Right renal cortex interstitium (tissue), 3 donors: ENCODE data around the gene TMPRSS2. TPM values are rescaled to one million over a fixed set of nuclear protein-coding genes. Genes with fewer than 3 reads are reported as not detected.

Experiments used
- DNase-seq, 3 donors: peaks; one replicate each; pipeline ENCODE4 v3.0.0-alpha.2; 2013; ENCODE audit warnings: low read depth in 3 of 3, low spot score in 2 of 3
- polyA plus RNA-seq, 3 donors: library from polyadenylated mRNA; unstranded; fragments of 120-200 nt; gene quantifications; one replicate each; pipeline ENCODE4 v1.2.1, GENCODE V29; 2013; ENCODE audit not compliant: insufficient read length in 3 of 3

TMPRSS2 gene
- 10 to 100 TPM; 35.3 to 43.6 (median 36.1) TPM for polyA plus RNA-seq

DNA sequence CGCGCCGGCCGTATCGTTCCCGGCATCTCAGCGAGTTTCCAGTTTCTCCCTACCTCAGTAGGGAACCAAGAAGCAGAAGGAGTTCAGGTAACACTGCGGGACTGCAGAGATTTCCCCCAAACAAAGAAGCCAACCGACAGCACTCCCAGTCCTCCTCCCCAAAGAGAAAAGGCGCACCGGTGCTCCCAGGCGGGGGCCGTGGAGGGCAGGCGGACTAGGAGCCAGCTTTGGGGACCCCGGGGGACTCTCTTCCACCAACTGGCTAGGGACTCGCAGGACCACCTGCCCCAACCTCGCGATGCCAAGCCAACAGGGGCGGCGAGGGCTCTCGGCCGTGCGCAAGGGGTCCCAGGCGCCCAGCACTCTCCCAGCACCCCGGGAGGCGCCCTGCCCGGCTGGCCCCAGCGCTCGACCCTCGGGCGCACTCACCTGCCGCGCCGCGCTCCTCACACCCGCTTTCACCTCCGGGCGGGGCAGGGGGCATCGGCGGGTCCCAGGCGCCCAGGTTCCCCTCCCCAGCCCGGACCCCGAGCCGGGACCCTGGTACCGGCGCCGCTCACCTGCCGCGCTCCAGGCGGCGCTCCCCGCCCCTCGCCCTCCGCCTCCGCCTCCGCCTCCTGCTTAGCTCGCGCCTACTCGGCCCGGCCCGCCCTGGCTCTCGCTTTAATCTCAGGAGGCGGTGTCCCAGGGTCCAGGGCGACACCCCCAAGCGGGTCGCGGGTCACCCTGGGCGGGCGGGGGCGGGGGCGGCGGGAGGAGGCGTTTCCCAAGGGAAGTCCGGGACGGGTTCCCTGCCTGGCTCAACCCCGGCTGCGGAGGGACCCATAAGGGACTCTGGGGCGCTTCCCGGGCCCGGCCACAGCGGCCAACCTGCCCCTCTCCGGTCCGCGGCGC, at the start of gene TMPRSS2:
TSS of gene TMPRSS2 (minus strand) at position 638 of the 894 bp plus-strand sequence. CDS start 10,025 bp downstream, outside the sequence.
- no peak for DNase-seq

DNA sequence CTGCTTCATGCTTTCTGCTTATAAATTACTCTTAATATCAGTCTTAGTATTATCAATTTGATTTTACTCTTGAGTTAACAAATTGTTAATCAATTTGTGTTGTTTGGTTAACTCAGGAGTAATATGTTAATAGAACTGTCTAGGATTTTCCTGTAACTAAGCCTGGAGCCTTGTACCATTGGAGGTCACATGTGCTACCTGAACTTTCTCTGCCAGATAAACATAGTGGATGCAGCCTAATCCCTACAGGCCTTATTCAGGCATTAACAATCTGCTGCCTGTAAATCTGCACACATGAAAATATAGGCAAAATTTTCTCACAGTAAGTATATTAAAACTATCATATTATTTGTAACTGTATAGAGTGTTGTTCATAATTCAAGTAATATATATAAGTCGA, 47.1 kb upstream of the TMPRSS2 start:
- DNase-seq, result no peak

DNA sequence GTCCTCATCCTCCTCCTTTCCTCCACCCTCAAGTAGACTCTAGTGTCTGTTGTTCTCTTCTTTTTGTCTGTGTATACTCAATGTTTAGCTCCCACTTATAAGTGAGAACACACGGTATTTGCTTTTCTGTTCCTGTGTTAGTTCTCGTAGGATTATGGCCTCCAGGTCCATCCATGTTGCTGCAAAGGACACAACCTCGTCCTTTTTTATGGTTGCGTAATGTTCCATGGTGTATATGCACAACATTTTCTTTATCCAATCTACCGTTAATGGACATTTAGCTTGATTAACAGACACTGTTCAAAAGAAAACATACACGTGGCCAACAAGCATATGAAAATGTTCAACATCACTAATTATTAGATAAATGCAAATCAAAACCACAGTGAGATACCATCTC, 44.3 kb upstream of the TMPRSS2 start:
- DNase-seq, result no peak

DNA sequence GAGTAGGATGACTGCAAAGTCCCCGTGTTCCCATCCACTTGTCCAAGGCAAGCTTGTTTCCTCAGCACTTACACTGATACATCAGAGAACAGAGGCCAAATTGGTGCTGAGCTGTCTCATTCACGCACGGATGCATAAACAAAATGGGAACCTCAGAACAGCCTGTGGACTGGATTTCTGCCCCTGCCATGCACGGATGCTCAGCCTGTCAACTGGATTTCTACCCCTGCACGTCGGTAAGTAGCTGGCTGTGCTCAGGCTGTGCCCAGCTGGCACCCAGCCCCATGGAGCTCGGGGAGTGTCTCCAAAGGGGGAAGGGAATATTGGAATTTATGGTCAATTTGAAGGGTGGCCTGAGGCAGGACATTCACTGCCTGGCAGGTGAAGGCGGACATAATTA, 40.8 kb upstream of the TMPRSS2 start:
- DNase-seq, result no peak

DNA sequence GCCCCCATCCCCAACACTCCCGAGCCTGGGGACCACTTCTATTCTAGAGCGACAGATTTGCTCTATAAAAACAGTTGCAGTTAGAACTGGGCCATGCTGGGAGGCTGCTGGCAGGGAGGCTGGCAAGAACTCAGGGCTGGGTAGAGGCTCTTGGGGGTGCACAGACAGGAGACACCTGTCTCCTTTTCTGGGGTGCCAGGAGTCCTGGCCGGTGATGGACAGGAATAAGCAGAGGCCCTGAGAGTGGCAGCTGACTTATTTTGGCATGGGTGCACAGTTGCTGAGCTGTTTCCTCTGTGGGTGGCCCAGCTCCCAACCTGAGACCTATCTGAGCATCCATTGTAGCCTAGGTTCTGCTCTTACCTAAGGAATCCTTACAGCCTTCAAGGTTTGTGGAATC, 39.2 kb upstream of the TMPRSS2 start:
- DNase-seq, result no peak

DNA sequence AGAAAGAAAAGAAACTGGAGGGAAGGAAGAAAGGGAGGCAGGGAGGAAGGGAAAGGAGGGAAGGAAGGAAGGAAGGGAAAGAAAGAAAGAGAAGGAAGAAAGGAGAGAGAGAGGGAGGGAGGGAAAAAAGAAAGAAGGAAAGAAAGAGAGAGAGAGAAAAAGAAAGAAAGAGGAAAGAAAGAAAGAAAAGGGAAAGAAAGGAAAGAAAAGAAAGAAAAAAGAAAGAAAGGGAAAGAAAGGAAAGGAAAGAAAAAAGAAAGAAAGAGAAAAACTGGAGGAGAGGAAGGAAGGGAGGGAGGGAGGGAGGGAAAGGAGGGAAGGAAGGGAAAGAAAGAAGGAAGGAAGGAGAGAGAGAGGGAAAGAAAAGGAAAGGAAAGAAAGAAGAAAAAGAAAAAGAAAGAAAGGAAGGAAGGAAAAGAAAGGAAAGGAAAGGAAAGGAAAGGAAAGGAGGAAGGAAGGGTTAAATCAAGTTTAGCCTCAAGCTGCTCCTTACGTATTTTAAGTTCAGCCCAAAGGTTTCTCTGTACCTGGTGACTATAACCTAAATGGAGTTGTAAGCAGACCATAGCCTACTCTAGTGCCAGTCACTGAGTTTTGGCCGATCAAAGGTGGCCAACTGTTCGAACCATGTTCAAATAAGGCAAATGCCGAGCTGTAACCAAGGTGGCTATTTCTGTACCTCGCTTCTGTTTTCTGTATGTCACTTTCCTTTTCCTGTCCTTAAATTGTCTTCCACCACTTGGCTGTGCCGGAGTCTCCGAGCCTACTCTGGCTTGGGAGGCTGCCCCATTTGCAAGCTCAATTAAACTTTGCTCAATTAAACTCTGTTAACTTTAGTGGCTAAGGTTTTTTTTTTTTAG, 37.8 kb upstream of the TMPRSS2 start:
- DNase-seq, result no peak

DNA sequence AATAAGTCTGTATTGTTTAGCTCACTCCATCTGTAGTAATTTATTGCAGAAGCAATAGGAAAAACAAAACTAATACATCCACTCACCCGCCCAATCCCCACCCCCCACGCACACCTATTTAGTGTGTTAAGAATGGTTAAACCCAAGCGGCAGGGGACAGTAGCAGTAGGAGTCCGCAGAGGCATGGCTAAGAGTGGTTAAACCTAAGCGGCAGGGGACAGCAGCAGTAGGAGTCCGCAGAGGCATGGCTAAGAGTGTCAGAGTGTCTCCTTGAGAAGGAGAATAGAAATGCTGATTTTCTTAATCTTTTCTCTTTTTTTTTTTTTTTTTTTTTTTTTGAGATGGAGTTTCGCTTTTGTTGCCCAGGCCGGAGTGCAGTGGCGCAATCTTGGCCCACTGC, 34.8 kb upstream of the TMPRSS2 start:
- no peak for DNase-seq

DNA sequence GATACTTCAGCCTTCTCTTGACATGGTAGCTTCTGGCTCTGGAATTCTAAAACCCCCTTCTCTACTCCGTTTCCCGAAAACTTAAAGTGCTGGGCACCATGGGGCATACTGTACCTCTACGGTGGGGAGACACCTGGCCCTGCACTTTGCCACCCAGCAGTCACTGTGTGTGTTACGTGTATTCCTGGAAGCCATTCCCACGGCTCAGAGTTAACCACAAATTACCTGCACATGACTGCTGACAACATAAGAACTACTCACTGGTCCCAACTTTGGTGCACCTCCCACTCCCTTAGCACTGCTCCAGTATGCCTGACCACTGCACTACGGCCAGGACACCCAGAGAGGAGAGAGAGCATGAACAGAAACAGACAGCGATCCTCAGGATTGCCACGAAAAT, 29.4 kb upstream of the TMPRSS2 start:
- no peak for DNase-seq

DNA sequence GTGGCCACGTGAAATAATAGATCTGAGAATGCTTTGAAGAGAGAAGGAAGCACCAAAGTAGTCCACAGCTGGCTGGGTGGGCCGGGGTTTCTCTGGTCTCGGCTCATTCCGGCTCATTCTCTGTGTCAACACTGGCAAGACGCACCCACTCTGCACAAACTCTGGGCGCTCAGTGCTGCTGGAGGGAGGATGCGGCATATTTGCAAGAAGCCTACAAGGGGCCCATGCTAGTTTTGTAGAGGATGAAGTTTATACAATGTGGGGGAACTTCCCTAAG, 28.8 kb upstream of the TMPRSS2 start:
- DNase-seq, result no peak

DNA sequence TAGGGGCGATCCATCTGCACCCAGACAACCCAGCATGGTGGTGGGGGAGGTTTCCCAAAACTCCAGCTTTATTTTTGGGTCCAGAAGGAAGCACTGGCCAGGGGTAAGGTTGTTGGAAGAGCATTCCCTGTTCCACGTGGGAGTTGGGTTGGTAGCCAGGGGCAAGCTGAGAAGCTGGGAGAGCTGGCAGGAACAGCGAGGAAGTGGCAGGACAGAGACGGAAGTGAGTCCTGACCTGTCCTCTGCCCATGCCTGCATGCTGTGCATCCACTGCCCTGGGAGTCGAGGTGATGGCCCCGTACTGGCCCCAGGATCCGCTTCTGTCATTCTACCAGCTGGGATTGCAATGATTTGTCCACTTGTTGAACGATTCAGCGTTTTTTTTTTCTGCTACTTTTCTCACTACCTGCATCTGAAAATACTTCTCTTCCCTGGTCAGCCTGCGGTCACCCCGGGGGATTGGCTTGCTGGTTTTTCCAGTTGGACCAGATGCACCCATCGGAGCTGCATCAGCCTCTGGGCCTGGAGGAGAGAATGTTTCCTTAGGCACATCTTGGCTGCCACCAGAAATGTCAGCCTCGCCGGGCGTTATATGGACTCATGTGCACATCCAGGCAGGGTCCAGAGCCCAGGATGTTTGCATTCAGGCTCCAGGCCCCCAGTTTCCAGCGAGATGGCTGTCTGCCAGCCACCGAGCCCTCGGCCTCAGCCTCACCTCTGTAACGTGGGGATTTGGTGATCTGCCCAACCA, 28.3 kb upstream of the TMPRSS2 start:
- no peak for DNase-seq

DNA sequence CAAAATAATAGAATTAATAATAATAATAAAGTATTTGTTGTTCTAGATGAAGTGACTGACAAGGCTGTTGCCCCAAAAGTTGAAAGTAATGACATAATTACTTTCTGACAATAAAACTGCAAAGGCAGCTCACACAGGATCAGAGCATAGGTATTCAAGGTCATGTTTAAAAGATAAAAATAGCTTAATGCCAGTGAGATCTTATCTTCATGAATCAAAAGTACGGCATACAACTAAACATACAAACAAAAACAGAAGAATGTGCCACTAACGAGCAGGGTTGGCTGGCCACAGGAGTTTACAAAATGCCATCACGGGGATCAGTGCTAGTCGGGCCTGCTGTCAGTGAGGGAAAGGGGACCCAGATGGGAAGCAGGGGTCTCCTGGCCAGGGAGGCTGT, 22.4 kb upstream of the TMPRSS2 start:
- DNase-seq, result no peak

DNA sequence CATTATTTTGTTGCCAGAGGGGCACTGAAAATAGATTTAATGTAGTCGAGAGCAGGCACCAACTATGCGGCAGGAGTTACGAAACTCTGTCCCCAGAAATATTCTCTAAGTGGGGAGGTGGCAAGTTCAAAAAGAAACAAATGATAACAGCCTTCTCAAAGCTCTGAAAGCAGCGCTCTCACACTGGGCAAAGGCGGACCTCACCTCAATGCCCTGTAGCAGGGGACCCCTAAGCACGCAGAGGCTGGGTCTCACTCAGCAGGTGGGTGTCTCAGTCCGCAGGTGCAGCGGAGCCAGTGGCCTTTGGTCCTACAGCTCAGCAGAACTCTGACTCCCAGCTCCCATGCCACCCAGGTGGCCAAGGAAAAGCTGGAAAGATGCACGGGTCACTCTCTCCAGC, 21.8 kb upstream of the TMPRSS2 start:
- no peak for DNase-seq

DNA sequence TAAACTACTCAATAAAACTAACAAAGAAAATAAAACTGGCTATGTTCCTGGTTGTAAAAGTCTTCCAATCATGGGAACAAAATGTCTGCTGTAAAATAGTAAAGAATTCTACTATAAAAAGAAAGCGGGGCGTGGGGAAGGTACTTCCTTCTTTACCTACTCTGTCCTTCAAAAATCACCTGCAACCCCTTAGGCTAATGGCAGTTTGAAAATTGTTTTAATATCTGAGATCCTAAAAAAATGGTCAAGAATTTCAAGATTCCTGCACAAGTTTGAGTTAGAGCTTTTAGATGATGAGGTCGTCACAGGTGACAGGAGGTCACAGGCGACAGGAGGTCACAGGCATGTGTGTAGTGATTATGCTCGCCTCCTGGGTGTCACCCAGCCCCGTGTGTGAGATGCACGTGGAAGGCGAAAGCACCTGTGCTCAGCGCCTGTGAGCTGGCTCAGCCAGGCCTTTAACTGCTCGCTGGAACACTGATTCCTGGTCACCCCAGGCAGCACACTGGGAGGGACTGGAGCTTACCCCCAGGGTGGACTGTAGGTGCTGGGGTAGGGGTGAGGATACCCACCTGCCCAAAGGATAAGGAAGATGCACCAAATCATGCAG, 18.6 kb upstream of the TMPRSS2 start:
- no peak for DNase-seq

DNA sequence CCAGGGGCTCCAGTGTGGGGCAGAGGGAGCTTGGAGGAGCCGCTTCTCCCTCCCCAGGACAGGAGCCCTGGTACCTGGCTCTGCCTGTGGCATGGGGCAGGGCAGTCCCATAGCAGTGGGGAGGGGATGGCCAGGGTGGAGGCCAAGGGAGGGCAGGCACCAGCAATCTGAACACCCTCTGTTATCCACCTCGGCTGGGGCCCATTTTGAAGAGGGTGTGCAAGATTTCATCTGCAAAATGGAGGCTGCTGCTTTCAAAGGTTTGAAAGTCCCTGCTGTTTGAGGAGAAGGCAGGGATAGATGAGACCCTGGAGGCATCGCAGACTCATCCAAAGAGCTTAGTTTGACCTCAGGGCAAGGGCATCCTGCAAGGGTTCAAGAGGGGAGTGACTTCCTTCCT, 15.2 kb upstream of the TMPRSS2 start:
- no peak for DNase-seq

DNA sequence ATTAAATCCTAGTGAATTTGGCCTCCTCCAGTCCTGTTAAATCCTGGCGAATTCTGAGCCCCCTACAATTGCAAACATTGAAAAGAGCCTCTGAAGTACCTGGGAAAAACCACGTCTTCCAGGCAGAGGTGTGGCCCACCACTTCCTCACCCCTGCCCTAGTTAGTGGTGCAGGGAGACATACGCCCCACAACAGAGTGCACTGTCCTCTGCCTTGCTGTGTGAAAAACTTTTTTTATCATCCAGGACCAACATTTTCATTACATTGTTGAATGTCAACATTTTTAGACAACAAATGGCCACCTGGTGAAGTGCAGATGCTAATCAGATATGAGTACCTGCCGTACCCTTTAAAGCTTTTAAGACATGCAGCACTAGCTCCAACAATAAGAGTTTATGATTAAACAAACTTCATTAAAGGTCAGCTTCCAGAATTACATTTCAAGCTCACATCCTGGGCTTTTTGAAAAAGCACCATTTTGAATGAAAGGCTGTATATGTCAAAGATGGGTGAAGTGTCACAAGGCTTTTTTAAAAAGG, 13.6 kb upstream of the TMPRSS2 start:
- no peak for DNase-seq

DNA sequence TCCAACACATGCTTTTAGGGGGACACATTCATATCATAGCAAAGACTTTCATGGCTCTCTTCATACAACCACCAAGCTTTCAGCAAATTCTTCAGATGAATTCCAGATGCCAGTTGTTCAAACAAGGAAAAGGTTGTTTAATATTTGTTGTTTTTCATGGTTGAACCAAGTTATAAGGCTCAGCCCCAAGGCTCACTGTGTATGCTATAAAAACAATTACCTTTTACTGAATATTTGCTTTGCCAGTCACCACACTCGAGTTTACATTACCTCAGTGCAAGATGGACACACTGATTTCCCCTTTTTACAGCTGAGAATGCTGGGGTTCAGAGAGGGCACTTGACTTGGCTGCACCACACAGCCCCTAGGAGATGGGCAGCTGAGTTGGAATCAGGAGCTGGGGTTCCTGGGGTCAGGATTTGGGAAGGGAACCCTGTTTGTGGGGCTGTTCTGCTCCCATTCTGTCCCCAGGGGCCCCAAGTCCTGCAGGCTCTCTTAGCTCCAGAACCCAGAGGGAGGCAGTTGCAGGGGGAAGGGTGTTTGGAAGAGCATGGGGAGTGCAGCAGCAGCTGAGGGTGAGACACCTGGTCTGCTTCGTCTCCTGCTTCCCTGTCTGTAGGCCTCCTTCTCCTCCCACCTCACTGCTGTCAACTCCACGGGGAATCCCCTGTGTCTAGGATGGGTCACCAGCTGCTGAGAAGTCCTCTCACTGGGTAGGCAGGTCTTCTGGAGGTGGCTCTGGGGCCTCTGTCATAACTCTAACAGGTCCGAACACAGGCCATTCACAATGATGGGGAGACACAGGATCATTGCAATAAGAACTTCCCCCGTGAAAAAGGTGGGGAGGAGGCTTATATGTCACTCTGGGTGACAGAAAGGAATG, 12.8 kb upstream of the TMPRSS2 start:
- no peak for DNase-seq

DNA sequence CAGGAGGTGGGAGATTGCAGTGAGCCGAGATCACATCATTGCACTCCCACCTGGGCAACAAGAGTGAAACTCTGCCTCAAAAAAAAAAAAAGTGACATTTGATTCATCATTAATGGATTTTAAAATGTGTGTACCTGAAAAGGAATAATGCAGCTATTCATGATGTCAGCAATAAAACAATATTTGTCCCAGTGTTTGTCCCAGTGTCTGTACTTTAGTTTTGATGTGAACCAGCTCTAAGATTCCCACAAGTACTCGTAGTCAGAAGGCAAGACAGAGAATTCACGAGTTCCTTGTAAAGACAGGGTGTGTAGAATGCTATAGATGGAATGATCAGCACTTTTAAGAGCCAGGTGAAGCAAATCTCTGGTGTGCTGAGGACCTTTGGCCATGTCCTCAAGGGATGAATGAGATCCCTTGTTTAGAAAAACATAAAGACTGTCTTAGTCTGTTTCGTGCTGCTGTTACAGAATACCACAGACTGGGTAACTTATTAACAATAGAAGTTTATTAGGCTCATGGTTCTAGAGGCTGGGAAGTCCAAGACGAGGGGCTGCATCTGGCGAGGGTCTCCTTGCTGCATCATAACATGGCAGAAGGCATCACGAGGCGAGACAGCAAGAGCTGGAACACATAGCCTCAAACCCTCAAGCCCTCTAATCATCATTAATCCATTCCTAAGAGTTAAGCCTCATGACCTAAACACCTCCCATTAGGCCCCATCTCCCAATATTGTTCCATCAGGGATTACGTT, 12.0 kb upstream of the TMPRSS2 start:
- no peak for DNase-seq

DNA sequence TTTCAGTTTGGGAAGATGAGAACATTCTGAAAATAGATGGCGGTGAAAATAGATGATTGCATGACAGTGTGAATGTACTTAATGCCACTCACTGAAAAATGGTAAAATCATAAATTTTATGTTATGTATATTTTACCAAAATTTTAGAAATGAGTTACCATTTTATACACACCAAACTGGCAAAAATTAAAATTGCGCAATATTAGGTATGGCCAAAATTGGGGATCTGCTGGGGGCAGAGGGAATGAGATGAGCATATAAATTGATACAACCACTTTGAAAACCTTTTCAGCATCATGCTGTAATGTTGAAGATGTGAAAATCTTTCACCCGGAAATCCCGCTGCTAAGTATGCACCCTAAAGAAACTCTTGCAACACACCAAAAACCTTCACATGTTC, 10.8 kb upstream of the TMPRSS2 start:
- DNase-seq, result no peak

DNA sequence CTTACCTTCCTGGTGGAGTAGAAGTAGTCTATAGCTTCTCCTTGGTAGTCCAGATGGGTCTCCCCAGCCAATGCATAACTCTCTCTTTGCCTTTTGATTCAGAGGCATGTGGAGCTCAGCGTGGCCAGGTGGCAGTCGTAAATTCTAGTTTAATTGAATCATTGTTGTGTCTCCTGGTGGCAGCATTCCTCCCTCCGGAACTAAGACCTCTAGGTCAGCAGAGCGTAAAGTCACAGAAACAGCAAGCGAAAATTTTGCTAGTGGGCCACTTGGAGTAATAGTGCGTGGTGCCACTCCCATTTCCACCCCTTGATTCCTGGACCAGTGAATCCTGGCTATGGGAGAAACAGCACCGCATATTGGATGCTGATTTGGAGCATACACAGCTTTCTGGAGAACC, 3.9 kb upstream of the TMPRSS2 start:
- peak in 1 of 3 donors; percentile 60 for DNase-seq
